Calu3 (cell line): ENCODE data around the gene BAD. TPM values are rescaled to one million over a fixed set of nuclear protein-coding genes. Genes with fewer than 3 reads are reported as not detected.
"Not testable (repeated sequence)": the region's sequence is repeated elsewhere in the genome, so short reads cannot be mapped to it uniquely, and the experiment has no call there.

Experiments
- BruUV-seq: library from RNA; stranded (reverse); fragments of 400-500 nt; replicated peaks from 2 replicates; lab custom pipeline; 2021; lab: Mats Ljungman, UMichigan
- CTCF ChIA-PET: fragments of 300-600 bp; sonication (Branson Sonifier 250); formaldehyde crosslinking; loops from one replicate; lab custom pipeline; 2022; ENCODE audit warnings: antibody characterized with exemption; lab: Charles Lee
- DNase-seq: peaks from one replicate; pipeline ENCODE4 v3.0.0; 2022
- H3K27ac Mint-ChIP-seq: one replicate; pipeline ENCODE4 v1.8.0; 2022; ENCODE audit warnings: mixed read lengths; ENCODE audit not compliant: unreplicated experiment
- H3K27me3 Mint-ChIP-seq: one replicate; pipeline ENCODE4 v1.8.0; 2022; ENCODE audit warnings: mixed read lengths; ENCODE audit not compliant: unreplicated experiment
- H3K36me3 Mint-ChIP-seq: one replicate; pipeline ENCODE4 v1.8.0; 2022; ENCODE audit warnings: mild to moderate bottlenecking, moderate library complexity, mixed read lengths; ENCODE audit not compliant: insufficient read depth, unreplicated experiment
- H3K4me1 Mint-ChIP-seq: one replicate; pipeline ENCODE4 v1.8.0; 2022; ENCODE audit warnings: mild to moderate bottlenecking, low read depth, mixed read lengths; ENCODE audit not compliant: unreplicated experiment
- H3K4me3 Mint-ChIP-seq: one replicate; pipeline ENCODE4 v1.8.0; 2022; ENCODE audit warnings: mild to moderate bottlenecking, low read depth, moderate library complexity, mixed read lengths; ENCODE audit not compliant: unreplicated experiment
- H3K9me3 Mint-ChIP-seq: one replicate; pipeline ENCODE4 v1.8.0; 2022; ENCODE audit warnings: low read depth, mixed read lengths; ENCODE audit not compliant: unreplicated experiment
- CTCF ChIP-seq: fragments of 200-600 bp; IDR thresholded peaks from one replicate; pipeline ENCODE4 v1.8.0; 2022; ENCODE audit warnings: antibody characterized with exemption; ENCODE audit not compliant: unreplicated experiment
- intact Hi-C: fragments of 100-400 bp; cut with micrococcal nuclease; formaldehyde crosslinking; loops from one replicate; pipeline ENCODE4 v1.10.0; 2022; ENCODE audit not compliant: unreplicated experiment
- total RNA-seq: library from RNA; stranded (reverse); gene quantifications from 2 replicates; pipeline ENCODE4 v1.2.3, GENCODE V29; 2022

The BAD gene
- total RNA-seq, 1 experiment from 2014 or later = 30.2 TPM

GRCh38 chr11:64314146-64314804 is 29.8 kb upstream of the BAD start:
- Mint-ChIP-seq H3K36me3 (peaks cover 73% of the 10 kb centered on the region), H3K9me3 (no peaks in the 10 kb centered on the region), H3K4me1 (peaks cover 17% of the 10 kb centered on the region), H3K27me3 (no peaks in the 10 kb centered on the region), H3K27ac (no peak overlapping the region), H3K4me3 (no peak overlapping the region)
- CTCF ChIA-PET = no interaction called here
- DNase-seq = no peak
- no peak for TF ChIP-seq CTCF
- intact Hi-C loops = no loop called here
- no TSS peak for BruUV-seq

- no peak for TF ChIP-seq CTCF
- no peaks in the 10 kb centered on the region for H3K9me3 Mint-ChIP-seq
- no peak overlapping the region for H3K4me3 Mint-ChIP-seq
- H3K27me3 Mint-ChIP-seq = no peaks in the 10 kb centered on the region
- H3K4me1 Mint-ChIP-seq = peaks cover 11% of the 10 kb centered on the region
- no TSS peak for BruUV-seq
- peaks cover 72% of the 10 kb centered on the region for H3K36me3 Mint-ChIP-seq
- DNase-seq = no peak
- CTCF ChIA-PET = no interaction called here
- intact Hi-C loops = no loop called here
- H3K27ac Mint-ChIP-seq = peak overlapping the region; percentile 28
Measured at GRCh38 chr11:64313491-64314145, 29.2 kb upstream of the BAD start.

GRCh38 chr11:64312947-64313346 is 28.5 kb upstream of the BAD start:
- intact Hi-C loops = no loop called here
- Mint-ChIP-seq H3K27ac (peak overlapping the region; percentile 28), H3K9me3 (no peaks in the 10 kb centered on the region), H3K27me3 (no peaks in the 10 kb centered on the region), H3K4me1 (peaks cover 10% of the 10 kb centered on the region), H3K4me3 (no peak overlapping the region), H3K36me3 (peaks cover 66% of the 10 kb centered on the region)
- TF ChIP-seq CTCF = no peak
- CTCF ChIA-PET = interaction anchor here (0.8 kb wide), 1 partner anchor 42 kb away, joined by 9 read pairs; no protein-coding TSS in a partner anchor
- DNase-seq = no peak
- no TSS peak for BruUV-seq

GRCh38 chr11:64307795-64308194 is 23.3 kb upstream of the BAD start:
- DNase-seq, H3K27ac Mint-ChIP-seq, CTCF ChIA-PET, H3K9me3 Mint-ChIP-seq, BruUV-seq, H3K27me3 Mint-ChIP-seq: not testable (repeated sequence)
- intact Hi-C loops = loop anchor here (10.0 kb wide), 1 partner anchor 63 kb away; the partner anchor contains the start of genes FKBP2 and PPP1R14B
- Mint-ChIP-seq H3K4me3 (peak overlapping the region; percentile 100), H3K4me1 (peaks cover 21% of the 10 kb centered on the region), H3K36me3 (peaks cover 50% of the 10 kb centered on the region)
